DMS153 treated with DMSO at 0.1 percent for 48 hours (cell line): ENCODE results near the gene CENPVL2.
A peak's percentile ranks its signal among the peaks of the same experiment; 100 is the strongest.
"Not testable (repeated sequence)": the region's sequence is repeated elsewhere in the genome, so short reads cannot be mapped to it uniquely, and the experiment has no call there.

Experiments
- DNase-seq: peaks from one replicate; lab custom pipeline; 2025; ENCODE audit not compliant: unreplicated experiment; lab: John Stamatoyannopoulos, UW

Gene CENPVL2

GRCh38 chrX:51682720-51683062, at the start of gene CENPVL2:
CENPVL2 (minus strand) TSS chrX:51682831; CDS start chrX:51682831, 0 bp downstream.
- not testable (repeated sequence) for DNase-seq

GRCh38 chrX:51728202-51728601, 45.6 kb upstream of the CENPVL2 start:
- DNase-seq: no peak

- not testable (repeated sequence) for DNase-seq
Observed at GRCh38 chrX:51712943-51713647, 30.5 kb upstream of the CENPVL2 start.

GRCh38 chrX:51710277-51711164, 27.9 kb upstream of the CENPVL2 start, which contains the start of gene CENPVL1:
CENPVL1 (plus strand) TSS chrX:51710512; CDS start chrX:51710512, 0 bp downstream.
- DNase-seq: not testable (repeated sequence)

GRCh38 chrX:51697397-51697796, 14.8 kb upstream of the CENPVL2 start:
- no peak for DNase-seq

- DNase-seq: no peak
Observed at GRCh38 chrX:51694254-51694653, 11.6 kb upstream of the CENPVL2 start.

GRCh38 chrX:51681808-51682719, 567 bp downstream of the CENPVL2 start:
- not testable (repeated sequence) for DNase-seq

GRCh38 chrX:51679689-51680433, 2.8 kb downstream of the CENPVL2 start:
- DNase-seq: not testable (repeated sequence)

- DNase-seq: no peak
Observed at GRCh38 chrX:51665981-51666380, 16.6 kb downstream of the CENPVL2 start.

- DNase-seq: no peak
Observed at GRCh38 chrX:51643377-51643776, 39.3 kb downstream of the CENPVL2 start.

- DNase-seq: peak; percentile 0
Observed at GRCh38 chrX:51641421-51642021, 41.1 kb downstream of the CENPVL2 start.

- DNase-seq: not testable (repeated sequence)
Observed at GRCh38 chrX:51636511-51636910, 46.1 kb downstream of the CENPVL2 start.
